Ovary (tissue), 9 donors: Measurements from ENCODE around the gene RILP. TPM values are rescaled to one million over a fixed set of nuclear protein-coding genes. Genes with fewer than 3 reads are reported as not detected.
"Not testable (repeated sequence)": the region's sequence is repeated elsewhere in the genome, so short reads cannot be mapped to it uniquely, and the experiment has no call there.

Source experiments
- DNase-seq, 5 donors: peaks; one replicate each; pipeline ENCODE4 v3.0.0-alpha.2; 2019 to 2020
- H3K27ac ChIP-seq, 2 donors: fragments of 200-600 bp; one replicate each; pipeline versions ENCODE4 v1.5.1 to v1.8.0; 2019 to 2022
- H3K27me3 ChIP-seq: fragments of 200-600 bp; one replicate; pipeline ENCODE4 v1.8.0; 2022
- H3K36me3 ChIP-seq: fragments of 200-600 bp; sonication (generic); one replicate; pipeline ENCODE4 v1.5.1; 2019
- H3K4me1 ChIP-seq: one replicate; pipeline ENCODE4 v1.8.1; 2013; ENCODE audit warnings: mild to moderate bottlenecking, moderate library complexity; ENCODE audit not compliant: insufficient read depth
- H3K4me3 ChIP-seq: fragments of 200-600 bp; sonication (generic); one replicate; pipeline ENCODE4 v1.5.1; 2017
- H3K9me3 ChIP-seq, 2 donors: fragments of 200-600 bp in 1 of 2; sonication (generic) in 1 of 2; one replicate each; pipeline versions ENCODE4 v1.5.1 to v1.8.1; 2013 to 2019; ENCODE audit warnings: mild to moderate bottlenecking in 1 of 2, moderate library complexity in 1 of 2
- CTCF ChIP-seq, 3 donors: fragments of 450-650 bp in 2 of 3; fragments of 200-600 bp in 1 of 3; IDR thresholded peaks; one replicate each; pipeline versions ENCODE4 v1.5.1 to v1.8.0; 2016 to 2022; ENCODE audit warnings: antibody characterized with exemption in 3 of 3, mild to moderate bottlenecking in 1 of 3
- EP300 ChIP-seq: sonication (generic); formaldehyde crosslinking; IDR thresholded peaks from one replicate; pipeline ENCODE4 v1.6.1; 2017; ENCODE audit warnings: antibody characterized with exemption
- POLR2A ChIP-seq: fragments of 450-650 bp; IDR thresholded peaks from one replicate; pipeline ENCODE4 v1.6.1; 2017; ENCODE audit warnings: antibody characterized with exemption, mild to moderate bottlenecking, moderate library complexity
- WGBS, 3 donors: extraction: QIAGEN DNeasy Blood & Tissue Kit in 1 of 3; methylation state at CpG; one replicate each; pipeline versions ENCODE4 v1.1.5 to v1.1.7; 2013 to 2017; 5-methylcytosine and 5-hydroxymethylcytosine counted together
- intact Hi-C, 4 donors: fragments of 100-400 bp; cut with DNase I; formaldehyde crosslinking; loops; one replicate each; pipeline versions ENCODE4 v1.11.0 to v1.15.1; 2022 to 2023
- polyA plus RNA-seq, 2 donors: library from polyadenylated mRNA; stranded (reverse); fragments of 200-250 nt in 1 of 2; fragments of 350-450 nt in 1 of 2; fragmentation: Illumina TruSeq in 1 of 2; extraction: RNeasy Lipid Tissue Mini Kit (QIAGEN cat#74804) in 1 of 2; gene quantifications; one replicate each; pipeline ENCODE4 v1.2.3, GENCODE V29; 2013 to 2014
- total RNA-seq, 7 donors: library from RNA; depleted of rRNA in 2 of 7; stranded (reverse); fragments of >200 nt in 2 of 7; fragmentation: NEBNext Ultra II Directional in 3 of 7; extraction: Animal tissue kit (Norgen Biotek cat#: 25700) in 3 of 7; gene quantifications; one replicate each; pipeline versions ENCODE4 v1.1.0 to v1.2.4, GENCODE V29; 2016 to 2023
- donor health status: DM: no; HTN: no; CAD: no; lungs with moderate emphysema.
- donor health status: DM: no; HTN: no; CAD: no.
- donor health status: Bipolar disorder and iron deficiency.
- donor health status: DM: yes; HTN: yes; CAD: no.
- donor health status: DM: no; HTN: no; CAD: no.
- donor health status: DM: yes; HTN: yes; CAD: no.

RILP gene
- total and polyA plus RNA-seq, 9 donors, result 2.3 to 11.0 (median 5.7) TPM

GRCh38 chr17:1683459-1683858 lies 33.8 kb upstream of the RILP start:
- no peak for DNase-seq
- Histone ChIP-seq H3K4me1 (peaks cover 7% of the 10 kb centered on the region), H3K4me3 (peak overlapping the region; percentile 87), H3K27me3 (no peaks in the 10 kb centered on the region), H3K27ac (peak overlapping the region in 1 of 2 donors; percentile 88), H3K36me3 (no peaks in the 10 kb centered on the region), H3K9me3 (no peaks in the 10 kb centered on the region)
- intact Hi-C loops, result no loop called here
- 68 to 76% (median 73%) methylated on average over 5 of the region's 5 CpGs for WGBS, 3 donors
- TF ChIP-seq POLR2A (no peak), EP300 (no peak), CTCF (IDR thresholded peaks at IDR 0.05) (no peak)

DNA sequence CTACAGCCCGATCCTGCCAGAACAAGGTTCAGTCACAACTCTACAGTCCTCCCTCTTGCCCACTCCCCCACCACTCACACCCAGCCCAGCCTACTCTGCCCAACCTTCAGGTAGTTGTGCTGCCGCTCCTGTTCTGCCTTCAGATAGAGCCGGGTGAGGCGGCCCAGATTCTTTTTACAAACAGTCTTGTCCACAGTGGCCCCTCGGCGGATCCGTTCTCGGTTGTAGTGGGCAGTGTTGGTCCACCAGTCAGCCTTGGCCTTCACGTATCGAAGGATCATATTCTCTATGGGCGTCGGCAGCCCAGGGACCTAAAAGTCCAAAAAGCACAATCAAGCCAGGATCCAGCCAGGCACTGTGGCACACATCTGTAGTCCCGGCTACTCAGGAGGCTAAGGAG lies 26.7 kb upstream of the RILP start:
- intact Hi-C loops, result loop anchor here in 2 of 4 donors (5.0 to 10.0 kb wide), 2 partner anchors 36 to 358 kb away; partner anchors contain the start of genes DPH1 (in 1 of the 2) and TLCD2 (in 1 of the 2)
- Histone ChIP-seq H3K36me3 (no peaks in the 10 kb centered on the region), H3K27ac (no peak overlapping the region)

DNA sequence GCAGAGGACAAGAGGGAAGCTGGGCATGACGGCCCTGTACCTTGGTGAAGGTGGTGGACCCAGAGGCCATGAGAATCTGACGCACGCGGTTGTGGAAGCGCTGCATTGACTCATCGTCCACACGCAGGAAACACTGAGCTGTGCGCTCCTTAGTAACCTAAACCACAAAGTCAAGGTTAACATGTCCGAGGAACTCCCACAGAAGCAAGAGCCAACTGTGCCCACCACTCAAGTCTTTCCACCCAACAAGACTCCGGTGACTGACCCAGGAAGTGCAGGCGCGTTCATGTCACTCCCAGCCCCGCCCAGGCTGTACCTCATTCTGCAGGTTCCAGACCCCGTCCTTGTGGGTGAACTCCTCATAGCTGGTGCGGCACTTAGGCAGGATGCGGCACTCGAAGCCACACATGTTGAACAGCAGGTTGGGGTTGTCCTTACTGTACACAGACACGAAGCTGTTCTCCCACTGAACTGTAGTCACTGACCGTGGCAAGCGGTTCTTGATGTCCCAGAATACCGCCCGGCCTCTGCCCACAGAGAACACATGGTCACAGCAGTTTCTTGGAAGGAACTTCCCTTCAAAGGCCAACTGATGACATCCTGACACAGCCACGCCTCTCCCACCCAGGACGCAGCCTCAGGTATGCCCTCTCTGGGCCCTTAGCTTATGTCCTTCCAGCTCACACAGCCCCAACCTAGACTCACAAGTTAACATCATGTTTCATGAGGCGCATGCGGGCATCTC lies 23.5 kb upstream of the RILP start:
- Histone ChIP-seq H3K27ac (no peak overlapping the region), H3K36me3 (no peaks in the 10 kb centered on the region), H3K4me3 (no peak overlapping the region), H3K4me1 (no peaks in the 10 kb centered on the region), H3K9me3 (no peaks in the 10 kb centered on the region), H3K27me3 (no peaks in the 10 kb centered on the region)
- 85 to 92% (median 86%) methylated on average over 26 of the region's 26 CpGs for WGBS, 3 donors
- intact Hi-C loops, result loop anchor here in 2 of 4 donors (5.0 to 10.0 kb wide), 3 partner anchors 34 to 362 kb away; partner anchors contain the start of gene DPH1 (in 1 of the 2)
- TF ChIP-seq CTCF (IDR thresholded peaks at IDR 0.05), result no peak
- TF ChIP-seq EP300, result no peak
- TF ChIP-seq POLR2A, result no peak
- no peak for DNase-seq

More for the DNA sequence above, 26.7 kb upstream of the RILP start:
- Histone ChIP-seq H3K4me1 (no peaks in the 10 kb centered on the region), H3K9me3 (no peaks in the 10 kb centered on the region), H3K27me3 (no peaks in the 10 kb centered on the region), H3K4me3 (no peak overlapping the region)
- no peak for DNase-seq
- 93 to 95% (median 93%) methylated on average over 13 of the region's 13 CpGs for WGBS, 3 donors
- no peak for TF ChIP-seq EP300
- TF ChIP-seq CTCF (IDR thresholded peaks at IDR 0.05), result no peak
- no peak for TF ChIP-seq POLR2A

GRCh38 chr17:1663934-1664333 lies 14.3 kb upstream of the RILP start:
- H3K27ac ChIP-seq, H3K36me3 ChIP-seq, H3K9me3 ChIP-seq, intact Hi-C loops, H3K27me3 ChIP-seq, H3K4me1 ChIP-seq, H3K4me3 ChIP-seq: not testable (repeated sequence)
- WGBS, 3 donors, result 89 to 92% (median 90%) methylated on average over 5 of the region's 5 CpGs
- peak in 1 of 5 donors; percentile 9 for DNase-seq

GRCh38 chr17:1661045-1661444 lies 11.4 kb upstream of the RILP start:
- Histone ChIP-seq H3K4me3 (no peak overlapping the region), H3K9me3 (no peaks in the 10 kb centered on the region), H3K36me3 (no peaks in the 10 kb centered on the region), H3K4me1 (no peaks in the 10 kb centered on the region), H3K27ac (no peak overlapping the region), H3K27me3 (no peaks in the 10 kb centered on the region)
- intact Hi-C loops, result no loop called here
- TF ChIP-seq EP300, result no peak
- 90 to 91% (median 90%) methylated on average over 12 of the region's 12 CpGs for WGBS, 3 donors
- DNase-seq, result no peak
